Central memory CD8-positive, alpha-beta T cell (primary cell): ENCODE data around the gene ITPR3.

Source experiments
- ATAC-seq: fragments of 150-1000 bp; cut with Tn5 transposase; replicated peaks from 2 replicates; pipeline ENCODE4 v1.10.0; 2022; ENCODE audit warnings: mild to moderate bottlenecking, moderate FRiP score, moderate number of reproducible peaks; ENCODE audit not compliant: poor library complexity, severe bottlenecking; ENCODE audit errors: extremely low read depth
- DNase-seq, 2 donors: peaks; one replicate each; pipeline ENCODE4 v3.0.0; 2021; ENCODE audit warnings: low spot score in 2 of 2
- H3K27ac Mint-ChIP-seq: one replicate; pipeline ENCODE4 v1.8.0; 2022; ENCODE audit warnings: low read depth, mild to moderate bottlenecking, moderate library complexity, mixed read lengths
- H3K27me3 Mint-ChIP-seq: one replicate; pipeline ENCODE4 v1.8.0; 2022; ENCODE audit warnings: mixed read lengths
- H3K36me3 Mint-ChIP-seq: one replicate; pipeline ENCODE4 v1.8.0; 2022; ENCODE audit warnings: mild to moderate bottlenecking, moderate library complexity, mixed read lengths; ENCODE audit not compliant: insufficient read depth
- H3K4me1 Mint-ChIP-seq: one replicate; pipeline ENCODE4 v1.8.0; 2022; ENCODE audit warnings: mixed read lengths
- H3K4me3 Mint-ChIP-seq: one replicate; pipeline ENCODE4 v1.8.0; 2022; ENCODE audit warnings: mild to moderate bottlenecking, moderate library complexity, mixed read lengths
- H3K9me3 Mint-ChIP-seq: one replicate; pipeline ENCODE4 v1.8.0; 2022; ENCODE audit warnings: mixed read lengths

Gene ITPR3

DNA sequence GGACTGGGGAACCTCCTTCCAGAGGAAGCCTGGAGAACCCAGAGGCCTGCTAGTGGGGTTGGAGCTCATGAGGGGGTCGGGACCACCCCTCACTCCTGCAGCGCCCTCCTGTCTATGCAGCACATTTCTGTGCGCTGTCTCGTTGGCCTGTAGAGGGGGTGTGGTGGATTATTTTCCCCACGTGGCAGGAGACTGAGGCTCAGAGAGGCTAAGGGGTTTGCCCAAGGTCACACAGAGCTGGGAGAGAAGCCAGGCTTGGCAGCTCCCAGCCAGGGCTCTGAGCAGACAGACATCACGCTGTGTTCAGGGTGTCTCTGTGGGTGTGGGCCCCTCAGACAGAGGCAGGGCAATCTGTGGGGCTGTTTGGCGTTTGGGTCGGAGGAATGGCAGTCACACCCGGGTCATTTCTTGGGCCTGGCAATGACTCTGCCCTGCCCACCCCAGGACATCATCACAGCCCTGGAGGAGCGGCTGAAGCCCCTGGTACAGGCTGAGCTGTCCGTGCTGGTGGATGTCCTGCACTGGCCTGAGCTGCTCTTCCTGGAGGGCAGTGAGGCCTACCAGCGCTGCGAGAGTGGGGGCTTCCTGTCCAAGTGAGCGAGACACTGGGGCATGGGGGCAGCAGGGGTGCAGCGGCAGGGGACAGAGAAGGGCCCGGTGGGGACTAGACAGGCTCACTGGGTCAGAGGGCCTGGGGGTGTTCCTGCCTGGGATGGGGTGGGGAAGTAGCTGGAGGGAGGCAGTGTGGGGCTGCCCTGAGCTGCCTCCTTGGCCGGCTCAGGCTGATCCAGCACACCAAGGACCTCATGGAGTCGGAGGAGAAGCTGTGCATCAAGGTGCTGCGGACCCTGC, 62.7 kb downstream of the ITPR3 start:
- ATAC-seq: no peak
- Mint-ChIP-seq H3K4me3 (no peak overlapping the region), H3K9me3 (no peaks in the 10 kb centered on the region), H3K4me1 (no peaks in the 10 kb centered on the region), H3K36me3 (peaks cover 40% of the 10 kb centered on the region), H3K27me3 (no peaks in the 10 kb centered on the region), H3K27ac (peak overlapping the region; percentile 46)
- no peak for DNase-seq

DNA sequence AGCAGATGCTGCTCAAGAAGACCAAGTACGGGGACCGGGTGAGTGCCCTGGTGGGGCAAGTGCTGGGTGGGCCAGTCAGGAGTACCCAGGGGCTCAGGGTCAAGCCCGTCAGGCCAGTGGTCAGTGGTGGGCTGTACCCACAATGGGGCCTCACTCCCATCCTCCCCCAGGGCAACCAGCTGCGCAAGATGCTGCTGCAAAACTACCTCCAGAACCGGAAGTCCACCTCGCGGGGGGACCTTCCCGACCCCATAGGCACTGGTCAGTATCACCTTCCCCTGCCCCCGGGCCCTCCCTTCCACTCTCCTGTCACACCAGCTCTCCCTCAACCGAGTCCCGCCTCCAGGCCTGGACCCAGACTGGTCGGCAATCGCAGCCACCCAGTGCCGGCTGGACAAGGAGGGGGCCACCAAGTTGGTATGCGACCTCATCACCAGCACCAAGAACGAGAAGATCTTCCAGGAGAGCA, 63.3 kb downstream of the ITPR3 start:
- H3K27ac Mint-ChIP-seq: peak overlapping the region; percentile 55
- DNase-seq (no peak), ATAC-seq (no peak)
- H3K4me3 Mint-ChIP-seq: no peak overlapping the region
- H3K4me1 Mint-ChIP-seq: no peaks in the 10 kb centered on the region
- H3K27me3 Mint-ChIP-seq: no peaks in the 10 kb centered on the region
- H3K9me3 Mint-ChIP-seq: no peaks in the 10 kb centered on the region
- H3K36me3 Mint-ChIP-seq: peaks cover 38% of the 10 kb centered on the region

DNA sequence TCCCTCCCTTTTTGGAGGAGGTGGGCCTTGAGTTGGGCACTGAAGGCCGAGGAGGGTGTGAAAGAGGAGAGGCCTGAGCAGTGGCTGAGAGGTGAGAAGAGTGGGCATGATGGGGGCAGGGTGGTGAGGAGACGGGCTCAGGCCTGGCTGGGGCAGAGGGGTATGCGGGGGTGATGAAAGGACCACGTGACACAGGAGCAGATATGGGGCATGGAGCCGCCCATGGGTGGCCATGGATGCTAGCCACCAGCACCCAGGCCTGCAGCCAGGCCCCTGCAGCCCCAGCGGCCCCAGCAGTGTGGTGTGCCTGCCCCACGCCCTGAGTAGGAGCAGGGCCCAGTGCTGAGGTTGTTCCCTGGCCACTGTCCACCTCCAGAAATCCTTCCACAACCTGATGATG, 63.9 kb downstream of the ITPR3 start:
- no peaks in the 10 kb centered on the region for H3K27me3 Mint-ChIP-seq
- H3K27ac Mint-ChIP-seq: peak overlapping the region; percentile 55
- no peak for DNase-seq
- H3K9me3 Mint-ChIP-seq: no peaks in the 10 kb centered on the region
- ATAC-seq: no peak
- no peaks in the 10 kb centered on the region for H3K4me1 Mint-ChIP-seq
- no peak overlapping the region for H3K4me3 Mint-ChIP-seq
- peaks cover 40% of the 10 kb centered on the region for H3K36me3 Mint-ChIP-seq

DNA sequence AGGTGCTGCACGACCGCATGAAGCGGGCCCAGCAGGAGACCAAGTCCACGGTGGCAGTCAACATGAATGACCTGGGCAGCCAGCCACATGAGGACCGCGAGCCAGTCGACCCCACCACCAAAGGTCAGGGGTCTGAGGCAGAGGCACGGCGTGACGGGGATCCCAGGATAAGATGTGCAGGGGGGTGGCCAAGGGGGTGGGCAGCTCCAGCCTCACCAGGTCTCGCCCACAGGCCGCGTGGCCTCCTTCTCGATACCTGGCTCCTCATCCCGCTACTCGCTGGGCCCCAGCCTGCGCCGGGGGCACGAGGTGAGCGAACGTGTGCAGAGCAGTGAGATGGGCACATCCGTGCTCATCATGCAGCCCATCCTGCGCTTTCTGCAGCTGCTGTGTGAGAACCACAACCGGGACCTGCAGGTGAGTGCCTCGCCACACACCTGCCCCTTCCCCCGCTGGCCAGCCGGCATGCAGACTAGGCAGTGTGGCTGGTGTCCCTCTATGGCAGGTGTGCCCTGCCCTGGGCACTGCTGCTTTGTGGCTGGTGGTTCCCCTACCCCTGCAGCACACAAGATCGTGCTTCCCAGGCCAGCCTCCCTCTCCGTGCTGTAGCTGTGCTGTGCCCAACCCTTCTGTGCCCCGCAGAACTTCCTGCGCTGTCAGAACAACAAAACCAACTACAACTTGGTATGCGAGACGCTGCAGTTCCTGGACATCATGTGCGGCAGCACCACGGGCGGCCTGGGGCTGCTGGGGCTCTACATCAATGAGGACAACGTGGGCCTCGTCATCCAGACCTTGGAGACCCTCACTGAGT, 64.5 kb downstream of the ITPR3 start:
- no peak for ATAC-seq
- peaks cover 36% of the 10 kb centered on the region for H3K36me3 Mint-ChIP-seq
- no peaks in the 10 kb centered on the region for H3K4me1 Mint-ChIP-seq
- DNase-seq: no peak
- H3K9me3 Mint-ChIP-seq: no peaks in the 10 kb centered on the region
- no peak overlapping the region for H3K4me3 Mint-ChIP-seq
- peak overlapping the region; percentile 55 for H3K27ac Mint-ChIP-seq
- no peaks in the 10 kb centered on the region for H3K27me3 Mint-ChIP-seq

DNA sequence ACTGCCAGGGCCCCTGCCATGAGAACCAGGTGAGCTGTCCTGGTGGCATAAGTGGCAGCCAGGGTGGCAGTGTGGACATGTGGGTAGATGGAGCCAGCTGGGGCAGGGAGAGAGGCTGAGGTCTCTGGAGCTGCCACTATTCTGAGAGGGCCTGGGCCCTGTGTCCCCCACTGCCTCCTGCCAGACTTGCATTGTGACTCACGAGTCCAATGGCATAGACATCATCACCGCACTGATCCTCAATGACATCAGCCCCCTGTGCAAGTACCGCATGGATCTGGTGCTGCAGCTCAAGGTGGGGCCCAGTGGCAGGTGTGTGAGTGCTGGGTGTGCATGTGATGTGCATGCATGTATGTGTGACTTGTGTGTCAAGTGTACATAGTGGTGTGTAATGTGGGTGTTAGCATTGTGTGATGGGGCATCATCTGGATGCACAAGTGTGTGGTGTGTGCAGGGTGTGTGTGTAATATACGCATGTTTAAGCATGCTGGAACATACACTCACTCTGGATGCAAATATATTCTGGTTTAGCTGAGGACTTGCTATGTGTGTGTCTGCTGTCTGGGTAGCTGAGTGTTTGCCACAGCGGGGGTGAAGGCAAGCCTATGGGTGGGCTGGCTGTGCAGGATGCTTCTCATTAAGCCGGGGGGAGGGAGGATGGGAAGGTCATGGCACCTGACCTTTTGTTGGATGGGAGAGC, 65.3 kb downstream of the ITPR3 start:
- peaks cover 2% of the 10 kb centered on the region for H3K4me1 Mint-ChIP-seq
- no peaks in the 10 kb centered on the region for H3K9me3 Mint-ChIP-seq
- no peak overlapping the region for H3K27ac Mint-ChIP-seq
- ATAC-seq (no peak), DNase-seq (no peak)
- H3K27me3 Mint-ChIP-seq: no peaks in the 10 kb centered on the region
- peaks cover 34% of the 10 kb centered on the region for H3K36me3 Mint-ChIP-seq
- H3K4me3 Mint-ChIP-seq: no peak overlapping the region

DNA sequence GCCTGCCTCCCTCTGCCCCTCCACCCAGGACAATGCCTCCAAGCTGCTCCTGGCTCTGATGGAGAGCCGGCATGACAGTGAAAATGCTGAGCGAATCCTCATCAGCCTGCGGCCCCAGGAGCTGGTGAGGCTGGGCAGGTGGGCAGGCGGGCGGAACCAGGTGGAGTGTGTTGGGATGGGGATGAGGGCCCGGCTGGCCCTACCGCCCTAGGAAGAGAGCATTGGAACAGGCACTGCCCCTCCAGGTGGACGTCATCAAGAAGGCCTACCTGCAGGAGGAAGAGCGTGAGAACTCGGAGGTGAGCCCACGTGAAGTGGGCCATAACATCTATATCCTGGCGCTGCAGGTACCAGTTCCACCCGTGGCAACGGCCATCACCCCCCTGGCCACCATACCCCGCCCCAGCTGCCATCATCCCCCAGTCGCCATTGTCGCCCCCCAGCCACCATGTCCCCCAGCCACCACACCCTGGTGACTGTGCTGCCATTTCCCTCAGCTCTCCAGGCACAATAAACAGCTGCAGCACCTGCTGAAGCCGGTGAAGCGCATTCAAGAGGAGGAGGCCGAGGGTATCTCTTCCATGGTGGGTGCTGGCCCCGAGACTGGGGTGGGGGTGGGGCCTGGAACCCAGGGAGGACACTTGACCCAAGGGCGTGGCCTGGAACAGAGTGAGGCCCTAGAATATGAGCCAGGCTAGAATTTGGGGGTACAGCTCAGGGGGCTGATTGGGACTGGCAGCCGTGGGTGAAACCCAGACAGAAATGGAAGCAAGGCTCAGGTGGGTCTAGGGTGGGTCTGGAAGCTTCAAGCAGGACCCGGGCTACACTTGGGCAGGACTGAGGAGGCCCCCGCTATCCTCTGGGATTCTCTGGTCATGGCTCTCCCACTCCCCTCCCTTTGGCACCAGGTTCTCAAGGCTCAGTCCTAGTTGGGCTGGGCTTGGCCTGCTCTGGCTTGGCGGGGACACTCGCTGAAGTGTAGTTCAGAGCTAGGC, 66.2 kb downstream of the ITPR3 start:
- DNase-seq (no peak), ATAC-seq (no peak)
- Mint-ChIP-seq H3K4me1 (peaks cover 11% of the 10 kb centered on the region), H3K9me3 (no peaks in the 10 kb centered on the region), H3K27ac (no peak overlapping the region), H3K36me3 (peaks cover 27% of the 10 kb centered on the region), H3K27me3 (no peaks in the 10 kb centered on the region), H3K4me3 (no peak overlapping the region)

DNA sequence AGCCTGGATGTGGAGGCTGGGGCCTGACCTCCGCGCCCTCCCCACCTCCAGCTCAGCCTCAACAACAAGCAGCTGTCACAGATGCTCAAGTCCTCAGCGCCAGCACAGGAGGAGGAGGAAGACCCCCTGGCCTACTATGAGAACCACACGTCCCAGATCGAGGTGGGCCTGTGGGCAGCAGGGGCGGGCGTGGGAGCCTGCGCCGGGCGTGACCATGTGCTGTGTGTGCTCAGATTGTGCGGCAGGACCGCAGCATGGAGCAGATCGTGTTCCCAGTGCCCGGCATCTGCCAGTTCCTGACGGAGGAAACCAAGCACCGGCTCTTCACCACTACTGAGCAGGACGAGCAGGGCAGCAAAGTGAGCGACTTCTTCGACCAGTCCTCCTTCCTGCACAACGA, 66.9 kb downstream of the ITPR3 start:
- no peak for DNase-seq
- H3K4me1 Mint-ChIP-seq: peaks cover 18% of the 10 kb centered on the region
- no peak for ATAC-seq
- H3K27me3 Mint-ChIP-seq: no peaks in the 10 kb centered on the region
- H3K36me3 Mint-ChIP-seq: peaks cover 22% of the 10 kb centered on the region
- no peaks in the 10 kb centered on the region for H3K9me3 Mint-ChIP-seq
- H3K4me3 Mint-ChIP-seq: no peak overlapping the region
- H3K27ac Mint-ChIP-seq: no peak overlapping the region

DNA sequence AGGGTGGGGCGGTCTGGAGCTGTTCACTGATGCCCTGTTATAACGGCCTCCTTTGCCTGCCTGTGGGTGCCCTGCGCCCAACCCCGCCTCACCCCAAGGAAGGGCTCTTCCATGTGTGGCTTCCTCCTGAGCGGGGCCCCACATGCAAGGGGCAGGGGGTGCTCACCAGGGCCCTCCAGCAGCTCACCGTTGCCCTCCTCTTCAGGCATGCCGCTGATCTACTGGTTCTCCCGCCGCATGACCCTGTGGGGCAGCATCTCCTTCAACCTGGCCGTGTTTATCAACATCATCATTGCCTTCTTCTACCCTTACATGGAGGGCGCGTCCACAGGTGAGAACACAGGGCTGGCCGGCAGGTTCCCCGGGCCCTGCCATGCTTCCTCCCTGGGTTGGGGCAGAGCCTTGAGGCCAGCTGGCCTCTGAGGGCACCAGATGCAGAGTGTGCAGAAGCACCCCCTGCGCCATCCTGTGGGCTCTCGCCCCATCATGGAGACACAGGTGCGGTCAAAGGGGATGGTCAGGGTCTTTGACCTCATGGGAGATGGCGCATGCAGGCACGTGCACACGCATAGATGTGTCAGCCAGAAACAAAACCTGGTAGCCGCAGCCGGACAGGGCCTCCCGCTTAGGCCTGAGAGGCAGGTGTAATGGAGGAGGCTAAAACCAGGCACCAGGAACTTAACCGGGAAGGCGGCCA, 67.5 kb downstream of the ITPR3 start:
- Mint-ChIP-seq H3K9me3 (no peaks in the 10 kb centered on the region), H3K4me3 (no peak overlapping the region), H3K4me1 (peaks cover 18% of the 10 kb centered on the region), H3K36me3 (peaks cover 24% of the 10 kb centered on the region), H3K27me3 (no peaks in the 10 kb centered on the region), H3K27ac (peak overlapping the region; percentile 20)
- ATAC-seq: no peak
- no peak for DNase-seq

DNA sequence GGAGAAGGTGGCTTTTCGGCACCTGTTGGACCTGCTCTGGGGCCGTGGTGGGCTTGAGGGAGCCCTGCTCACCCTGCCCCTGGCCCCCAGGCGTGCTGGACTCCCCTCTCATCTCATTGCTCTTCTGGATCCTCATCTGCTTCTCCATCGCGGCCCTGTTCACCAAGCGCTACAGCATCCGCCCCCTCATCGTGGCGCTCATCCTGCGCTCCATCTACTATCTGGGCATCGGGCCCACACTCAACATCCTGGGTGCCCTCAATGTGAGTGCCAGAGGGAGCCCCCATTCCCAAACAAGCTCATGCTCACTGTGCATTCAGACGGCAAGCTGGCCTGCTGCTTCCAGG, 68.0 kb downstream of the ITPR3 start:
- no peak overlapping the region for H3K4me3 Mint-ChIP-seq
- ATAC-seq: no peak
- peaks cover 18% of the 10 kb centered on the region for H3K4me1 Mint-ChIP-seq
- no peak for DNase-seq
- peak overlapping the region; percentile 20 for H3K27ac Mint-ChIP-seq
- H3K27me3 Mint-ChIP-seq: no peaks in the 10 kb centered on the region
- peaks cover 24% of the 10 kb centered on the region for H3K36me3 Mint-ChIP-seq
- H3K9me3 Mint-ChIP-seq: no peaks in the 10 kb centered on the region

DNA sequence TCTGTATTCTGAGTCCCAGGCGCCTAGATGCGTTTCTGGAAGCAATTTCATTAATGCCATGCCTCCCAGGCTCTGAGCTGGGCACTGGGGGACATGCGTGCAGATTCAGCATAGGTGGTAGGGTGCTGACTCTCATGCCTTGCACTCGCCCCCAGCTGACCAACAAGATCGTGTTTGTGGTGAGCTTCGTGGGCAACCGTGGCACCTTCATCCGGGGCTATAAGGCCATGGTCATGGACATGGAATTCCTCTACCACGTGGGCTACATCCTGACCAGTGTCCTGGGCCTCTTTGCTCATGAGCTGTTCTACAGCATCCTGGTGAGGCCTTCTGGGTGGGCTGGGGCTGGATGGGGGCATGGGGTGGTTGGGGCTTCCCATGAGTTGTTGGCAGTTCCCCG, 68.8 kb downstream of the ITPR3 start:
- no peak for ATAC-seq
- Mint-ChIP-seq H3K36me3 (peaks cover 23% of the 10 kb centered on the region), H3K4me1 (peaks cover 18% of the 10 kb centered on the region), H3K9me3 (no peaks in the 10 kb centered on the region), H3K27ac (no peak overlapping the region), H3K4me3 (no peak overlapping the region), H3K27me3 (no peaks in the 10 kb centered on the region)
- DNase-seq: no peak

DNA sequence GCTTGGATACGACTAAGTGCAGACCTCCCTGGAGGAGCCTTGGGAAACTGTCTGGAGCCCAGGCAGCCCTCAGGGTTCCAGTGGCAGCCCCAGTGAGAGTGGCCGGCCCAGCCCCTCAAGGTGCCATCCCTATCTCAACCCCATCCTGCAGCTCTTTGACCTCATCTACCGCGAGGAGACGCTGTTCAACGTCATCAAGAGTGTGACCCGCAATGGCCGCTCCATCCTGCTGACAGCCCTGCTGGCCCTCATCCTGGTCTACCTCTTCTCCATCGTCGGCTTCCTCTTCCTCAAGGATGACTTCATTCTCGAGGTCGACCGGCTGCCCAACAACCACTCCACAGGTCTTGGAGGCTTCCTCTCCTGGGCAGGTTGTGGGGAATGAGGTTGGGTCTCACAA, 69.6 kb downstream of the ITPR3 start:
- peaks cover 21% of the 10 kb centered on the region for H3K36me3 Mint-ChIP-seq
- H3K4me1 Mint-ChIP-seq: peaks cover 18% of the 10 kb centered on the region
- H3K27ac Mint-ChIP-seq: peak overlapping the region; percentile 98
- no peak for DNase-seq
- H3K9me3 Mint-ChIP-seq: no peaks in the 10 kb centered on the region
- no peaks in the 10 kb centered on the region for H3K27me3 Mint-ChIP-seq
- ATAC-seq: no peak
- H3K4me3 Mint-ChIP-seq: no peak overlapping the region
